Loucy (cell line): ENCODE data around the gene HOXD13.

ENCODE experiments used
- CTCF ChIP-seq: fragments of 200-600 bp; sonication (generic); conservative IDR thresholded peaks from 2 replicates; pipeline ENCODE4 v1.5.1; 2014; ENCODE audit warnings: mild to moderate bottlenecking, antibody characterized with exemption, low read length
- EZH2phosphoT487 ChIP-seq: fragments of 200-600 bp; IDR thresholded peaks from 2 replicates; pipeline ENCODE4 v1.6.1; 2018; ENCODE audit warnings: antibody characterized with exemption, mild to moderate bottlenecking, moderate library complexity, borderline replicate concordance

- TF ChIP-seq CTCF (peak; percentile 80), EZH2phosphoT487 (no peak)
Measured at GRCh38 chr2:176085861-176086771, 6.4 kb upstream of the HOXD13 start.
